GM12878 (cell line): Measurements from ENCODE around the gene NXNL1. TPM values are rescaled to one million over a fixed set of nuclear protein-coding genes. Genes with fewer than 3 reads are reported as not detected.
A peak's percentile ranks its signal among the peaks of the same experiment; 100 is the strongest.

Experiments
- ATAC-seq: fragments of 200-7000 bp; cut with Tn5 transposase; 3 replicates; pipeline ENCODE4 v1.9.1; 2020; ENCODE audit warnings: mild to moderate bottlenecking, moderate library complexity
- BruUV-seq: library from RNA; stranded (reverse); fragments of 400-500 nt; replicated peaks from 2 replicates; lab custom pipeline; 2021; lab: Mats Ljungman, UMichigan
- CTCF ChIA-PET: fragments of 300-600 bp; sonication (Branson Sonifier 250); formaldehyde crosslinking; extraction: SDS; loops from one replicate; lab custom pipeline; 2021; ENCODE audit warnings: inconsistent platforms; lab: Yijun Ruan, JAX
- POLR2A ChIA-PET: fragments of 350-600 bp; formaldehyde crosslinking; extraction: SDS; loops from one replicate; lab custom pipeline; 2021; ENCODE audit warnings: inconsistent platforms; lab: Charles Lee
- RAD21 ChIA-PET: fragments of 300-600 bp; sonication (Branson Sonifier 250); formaldehyde crosslinking; loops from one replicate; lab custom pipeline; 2023; ENCODE audit warnings: antibody characterized with exemption; ENCODE audit not compliant: unreplicated experiment; lab: Charles Lee
- SMC1A ChIA-PET: fragments of 300-600 bp; sonication (Branson Sonifier 250); formaldehyde crosslinking; loops from one replicate; lab custom pipeline; 2023; ENCODE audit not compliant: unreplicated experiment, uncharacterized antibody; lab: Charles Lee
- DNase-seq: peaks from one replicate; pipeline ENCODE4 v3.0.0-alpha.2; 2011; ENCODE audit warnings: low read depth, low spot score
- FAIRE-seq: peaks from 3 replicates; lab custom pipeline; 2011; peaks lifted over from hg19 to GRCh38; lab: Jason Lieb, UNC
- H2AFZ ChIP-seq: 2 replicates; pipeline ENCODE4 v1.6.0; 2011; ENCODE audit warnings: low read depth, low read length, control low read depth; ENCODE audit not compliant: control insufficient read depth
- H3K27ac ChIP-seq: 2 replicates; pipeline ENCODE4 v1.5.1; 2011; ENCODE audit warnings: control low read depth; ENCODE audit not compliant: control insufficient read depth, insufficient read depth
- H3K27me3 ChIP-seq, 2 experiments: replicated peaks in 1 of 2; 2 replicates each; pipeline versions ENCODE4 v1.6.0 to v1.6.1; 2011; ENCODE audit warnings: low read length in 1 of 2; ENCODE audit not compliant: control insufficient read depth in 2 of 2, insufficient read depth in 2 of 2
- H3K36me3 ChIP-seq, 2 experiments: 2 replicates each; pipeline ENCODE4 v1.5.1; 2011; ENCODE audit warnings: low read length in 1 of 2; ENCODE audit not compliant: control insufficient read depth in 2 of 2, insufficient read depth in 2 of 2
- H3K4me1 ChIP-seq: 2 replicates; pipeline ENCODE4 v1.6.1; 2011; ENCODE audit warnings: mild to moderate bottlenecking, low read length, moderate library complexity, mixed read lengths; ENCODE audit not compliant: control insufficient read depth, insufficient read depth
- H3K4me2 ChIP-seq: 2 replicates; pipeline ENCODE4 v1.6.0; 2011; ENCODE audit warnings: control low read depth; ENCODE audit not compliant: control insufficient read depth, insufficient read depth
- H3K4me3 ChIP-seq: fragments of 200-600 bp; sonication (generic); 2 replicates; pipeline ENCODE4 v1.5.1; 2016
- H3K79me2 ChIP-seq: 2 replicates; pipeline ENCODE4 v1.6.0; 2011; ENCODE audit warnings: low read length; ENCODE audit not compliant: control insufficient read depth, insufficient read depth
- H3K9ac ChIP-seq: 2 replicates; pipeline ENCODE4 v1.8.0; 2011; ENCODE audit warnings: low read length, control low read depth, mixed read lengths; ENCODE audit not compliant: control insufficient read depth, insufficient read depth
- H3K9me3 ChIP-seq: replicated peaks from 3 replicates; pipeline ENCODE4 v1.5.1; 2011; ENCODE audit warnings: mild to moderate bottlenecking, low read length; ENCODE audit not compliant: control insufficient read depth, insufficient read depth
- H4K20me1 ChIP-seq: 2 replicates; pipeline ENCODE4 v1.6.0; 2011; ENCODE audit not compliant: control insufficient read depth, insufficient read depth
- CUX1 ChIP-seq: IDR thresholded peaks from 2 replicates; pipeline ENCODE4 v1.6.1; 2012; ENCODE audit warnings: improper control_type of control experiment, low read depth, low read length; ENCODE audit not compliant: insufficient replicate concordance
- LARP7 ChIP-seq: fragments of 450-650 bp; IDR thresholded peaks from 2 replicates; pipeline ENCODE4 v1.6.1; 2017; ENCODE audit warnings: mild to moderate bottlenecking
- MEF2A ChIP-seq: IDR thresholded peaks from 2 replicates; pipeline ENCODE4 v1.6.1; 2011; ENCODE audit warnings: low read depth, mild to moderate bottlenecking, low read length, moderate library complexity; ENCODE audit not compliant: insufficient read depth
- RAD21 ChIP-seq: IDR thresholded peaks from 2 replicates; pipeline ENCODE4 v1.6.1; 2011; ENCODE audit warnings: mild to moderate bottlenecking, low read depth, low read length, moderate library complexity; ENCODE audit not compliant: insufficient read depth
- SMARCA5 ChIP-seq: fragments of 450-650 bp; IDR thresholded peaks from 2 replicates; pipeline ENCODE4 v1.6.1; 2017; ENCODE audit warnings: mild to moderate bottlenecking
- ZBTB33 ChIP-seq: fragments of 450-650 bp; IDR thresholded peaks from 2 replicates; pipeline ENCODE4 v1.6.1; 2017; ENCODE audit warnings: mild to moderate bottlenecking
- WGBS: methylation state at CpG from one replicate; pipeline ENCODE4 v1.1.6; 2016; ENCODE audit warnings: low lambda C conversion rate; ENCODE audit not compliant: insufficient replicate concordance, insufficient coverage; ENCODE audit errors: missing lambda C conversion rate; 5-methylcytosine and 5-hydroxymethylcytosine counted together
- in situ Hi-C: fragments of 300-500 bp; cut with MboI; formaldehyde crosslinking; loops from 9 replicates; pipeline ENCODE4 v1.14.3; 2018; ENCODE audit warnings: mixed read lengths
- intact Hi-C: fragments of 100-400 bp; cut with micrococcal nuclease; formaldehyde crosslinking; loops from one replicate; pipeline ENCODE4 v1.14.2; 2022; ENCODE audit not compliant: unreplicated experiment
- polyA plus RNA-seq, 11 experiments: library from polyadenylated mRNA; depleted of rRNA in 4 of 11; unstranded in 6 of 11; stranded (reverse) in 5 of 11; fragments of >200 nt; fragmentation: Nextera tagmentation in 4 of 11; fragmentation: Illumina TruSeq in 1 of 11; extraction: Ambion mirVana in 4 of 11; extraction: Trizol in 1 of 11; gene quantifications; 1 replicate in 1 of 11; 2 replicates in 10 of 11; pipeline versions ENCODE4 v1.2.1 to v1.2.3, GENCODE V29; 2011 to 2016; ENCODE audit warnings: inconsistent platforms in 2 of 11, missing spikeins in 2 of 11, low read depth in 1 of 11
- total RNA-seq, 4 experiments: library from RNA; depleted of rRNA in 3 of 4; stranded (reverse); fragments of >200 nt in 3 of 4; fragmentation: Illumina TruSeq in 1 of 4; extraction: Trizol in 1 of 4; gene quantifications; 2 replicates each; pipeline versions ENCODE4 v1.2.1 to v1.2.3, GENCODE V29; 2013 to 2021

The NXNL1 gene
- total and polyA plus RNA-seq, 10 of the 15 experiments (the other 5 are each of a cell fraction or from before 2014, with no cell fraction given): not detected

- in situ Hi-C loops: no loop called here
- no TSS peak for BruUV-seq
- Histone ChIP-seq H3K4me1 (peaks cover 15% of the 10 kb centered on the region), H3K4me2 (no peak overlapping the region), H3K79me2 (no peaks in the 10 kb centered on the region), H3K9me3 (no peaks in the 10 kb centered on the region), H3K27me3 (no peaks in the 10 kb centered on the region), H3K4me3 (no peak overlapping the region), H3K9ac (no peak overlapping the region), H3K36me3 (no peaks in the 10 kb centered on the region), H3K27ac (no peak overlapping the region), H2AFZ (no peak overlapping the region), H4K20me1 (no peaks in the 10 kb centered on the region)
- SMC1A ChIA-PET: no interaction called here
- POLR2A ChIA-PET: no interaction called here
- peak; percentile 7 for FAIRE-seq
- TF ChIP-seq MEF2A (no peak), RAD21 (0 out of 2 replicates have a peak, but pooled peaks have one; percentile 2), SMARCA5 (no peak), CUX1 (no peak), LARP7 (no peak), ZBTB33 (peak; percentile 56; the same call in 1 of the 2 replicates)
- WGBS: 59% methylated on average over 9 of the region's 9 CpGs
- ATAC-seq: no peak
- intact Hi-C loops: no loop called here
- CTCF ChIA-PET: interaction anchor here (1.4 kb wide), 1 partner anchor 23 kb away, joined by 6 read pairs; no protein-coding TSS in a partner anchor
- RAD21 ChIA-PET: interaction anchor here (0.6 kb wide), 1 partner anchor 412 kb away, joined by 3 read pairs; no protein-coding TSS in a partner anchor
- DNase-seq: no peak
Measured at GRCh38 chr19:17473041-17473440, 12.3 kb upstream of the NXNL1 start.
